Stimulated activated effector memory CD8-positive, alpha-beta T cell treated with anti-CD3 and anti-CD28 coated beads, Interleukin-12 subunit alpha, Interleukin-12 subunit beta, amount 100 ng/mL, for 72 hours (primary cell): Measurements from ENCODE around the gene WRAP73.
A peak's percentile ranks its signal among the peaks of the same experiment; 100 is the strongest.

Experiments
- ATAC-seq: fragments of 150-1000 bp; cut with Tn5 transposase; 2 replicates; pipeline ENCODE4 v1.10.0; 2021
- DNase-seq, 2 donors: peaks; one replicate each; pipeline ENCODE4 v3.0.0; 2021 to 2022; ENCODE audit warnings: low spot score in 2 of 2
- H3K27ac Mint-ChIP-seq: one replicate; pipeline ENCODE4 v1.8.0; 2022; ENCODE audit warnings: mild to moderate bottlenecking, mixed read lengths
- H3K36me3 Mint-ChIP-seq: one replicate; pipeline ENCODE4 v1.8.0; 2022; ENCODE audit warnings: mild to moderate bottlenecking, mixed read lengths
- H3K4me1 Mint-ChIP-seq: one replicate; pipeline ENCODE4 v1.8.0; 2022; ENCODE audit warnings: mixed read lengths
- H3K4me3 Mint-ChIP-seq: one replicate; pipeline ENCODE4 v1.8.0; 2022; ENCODE audit warnings: mild to moderate bottlenecking, mixed read lengths
- H3K9me3 Mint-ChIP-seq: one replicate; pipeline ENCODE4 v1.8.0; 2022; ENCODE audit warnings: mixed read lengths

The WRAP73 gene, protein sequence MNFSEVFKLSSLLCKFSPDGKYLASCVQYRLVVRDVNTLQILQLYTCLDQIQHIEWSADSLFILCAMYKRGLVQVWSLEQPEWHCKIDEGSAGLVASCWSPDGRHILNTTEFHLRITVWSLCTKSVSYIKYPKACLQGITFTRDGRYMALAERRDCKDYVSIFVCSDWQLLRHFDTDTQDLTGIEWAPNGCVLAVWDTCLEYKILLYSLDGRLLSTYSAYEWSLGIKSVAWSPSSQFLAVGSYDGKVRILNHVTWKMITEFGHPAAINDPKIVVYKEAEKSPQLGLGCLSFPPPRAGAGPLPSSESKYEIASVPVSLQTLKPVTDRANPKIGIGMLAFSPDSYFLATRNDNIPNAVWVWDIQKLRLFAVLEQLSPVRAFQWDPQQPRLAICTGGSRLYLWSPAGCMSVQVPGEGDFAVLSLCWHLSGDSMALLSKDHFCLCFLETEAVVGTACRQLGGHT

GRCh38 chr1:3649342-3650247 is at the start of gene WRAP73:
Gene WRAP73 (minus strand): TSS chr1:3650103. CDS start chr1:3649999, 104 bp downstream.
- DNase-seq (peak; percentile 71 to 91), ATAC-seq (peak; percentile 98)
- Mint-ChIP-seq H3K9me3 (no peaks in the 10 kb centered on the region), H3K36me3 (peaks cover 29% of the 10 kb centered on the region), H3K4me3 (peak within 1 kb of the TSS; percentile 72), H3K27ac (peak within 1 kb of the TSS; percentile 84), H3K4me1 (peaks cover 18% of the 10 kb centered on the region)

DNA sequence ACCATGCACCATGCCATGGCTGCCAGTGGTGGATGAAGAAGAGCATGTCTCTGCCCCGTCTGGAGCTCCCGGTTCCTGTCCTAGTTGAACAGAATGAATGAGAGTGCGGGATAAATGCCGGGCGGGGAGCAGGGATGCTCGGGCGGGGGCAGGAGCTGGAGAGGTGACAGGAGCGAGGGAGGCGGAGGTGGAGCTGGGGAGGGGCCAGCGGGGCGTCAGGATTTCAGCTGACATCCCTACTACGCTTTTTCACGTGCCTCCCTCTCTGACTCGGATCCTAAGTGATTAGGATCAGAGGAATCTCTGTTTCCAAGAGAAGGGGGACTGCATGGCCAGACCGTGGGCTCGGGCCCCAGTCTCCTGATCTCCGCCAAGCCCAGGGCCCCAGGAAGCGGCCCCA is 49.7 kb upstream of the WRAP73 start:
- Mint-ChIP-seq H3K36me3 (no peaks in the 10 kb centered on the region), H3K4me3 (no peak overlapping the region), H3K27ac (peak overlapping the region; percentile 70), H3K4me1 (peaks cover 11% of the 10 kb centered on the region), H3K9me3 (no peaks in the 10 kb centered on the region)
- ATAC-seq (no peak), DNase-seq (no peak)

DNA sequence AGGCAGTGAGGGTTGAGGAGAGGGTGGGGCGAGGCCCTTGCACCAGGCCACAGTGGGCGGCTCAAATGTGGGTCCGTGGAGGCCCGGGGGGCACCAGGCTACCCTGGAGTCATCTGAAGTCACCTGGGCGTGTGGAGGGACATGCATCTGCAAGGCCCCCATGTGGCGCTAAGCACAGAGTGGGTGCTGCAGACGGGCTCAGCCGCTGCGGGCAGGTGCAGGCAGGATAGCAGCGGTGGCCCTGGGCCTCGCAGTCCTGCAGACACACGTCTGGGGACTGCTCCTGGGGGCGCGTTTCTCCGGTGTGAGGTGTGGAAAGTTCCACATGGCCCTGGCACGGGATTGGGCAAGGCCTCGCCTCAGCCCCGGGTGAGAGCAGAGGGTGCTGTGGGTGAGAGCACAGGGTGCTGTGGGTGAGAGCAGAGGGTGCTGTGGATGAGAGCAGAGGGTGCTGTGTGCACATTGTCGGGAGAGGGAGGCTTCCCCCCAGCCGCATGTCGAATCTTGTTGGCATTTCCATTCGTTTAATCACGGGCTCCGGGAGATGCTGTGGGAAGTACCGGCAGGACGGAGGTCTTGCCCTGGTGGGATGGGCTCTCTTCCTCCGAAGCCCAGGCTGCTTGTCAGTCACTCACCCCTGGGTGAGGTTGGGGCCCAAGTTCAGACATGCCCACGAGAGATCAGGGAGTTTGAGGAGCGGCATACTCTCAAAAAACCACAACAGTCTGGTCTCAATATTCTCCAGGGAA is 48.9 kb upstream of the WRAP73 start:
- H3K9me3 Mint-ChIP-seq = no peaks in the 10 kb centered on the region
- ATAC-seq (no peak), DNase-seq (no peak)
- peak overlapping the region; percentile 70 for H3K27ac Mint-ChIP-seq
- peaks cover 11% of the 10 kb centered on the region for H3K4me1 Mint-ChIP-seq
- no peak overlapping the region for H3K4me3 Mint-ChIP-seq
- H3K36me3 Mint-ChIP-seq = no peaks in the 10 kb centered on the region

DNA sequence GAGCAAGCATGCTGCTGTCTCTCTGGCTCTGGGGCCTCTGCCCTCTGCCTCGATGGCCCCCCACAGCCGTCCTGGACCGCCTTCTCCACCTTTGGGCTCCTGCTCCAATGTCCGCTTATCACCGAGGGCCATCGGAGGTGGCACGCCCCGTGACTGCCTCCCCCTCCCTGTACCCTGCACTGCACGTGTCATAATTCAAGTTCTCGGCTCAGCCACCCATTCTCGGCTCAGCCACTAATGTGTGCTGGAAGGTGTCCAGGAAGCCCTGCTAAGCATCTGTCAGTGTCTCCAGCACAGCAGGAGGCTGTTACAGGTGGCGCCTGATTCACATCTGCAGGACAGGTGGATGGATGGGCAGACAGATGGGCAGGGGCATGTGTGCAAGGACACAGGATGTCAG is 47.9 kb upstream of the WRAP73 start:
- Mint-ChIP-seq H3K36me3 (no peaks in the 10 kb centered on the region), H3K4me3 (no peak overlapping the region), H3K27ac (no peak overlapping the region), H3K9me3 (no peaks in the 10 kb centered on the region), H3K4me1 (peaks cover 11% of the 10 kb centered on the region)
- ATAC-seq (no peak), DNase-seq (no peak)

DNA sequence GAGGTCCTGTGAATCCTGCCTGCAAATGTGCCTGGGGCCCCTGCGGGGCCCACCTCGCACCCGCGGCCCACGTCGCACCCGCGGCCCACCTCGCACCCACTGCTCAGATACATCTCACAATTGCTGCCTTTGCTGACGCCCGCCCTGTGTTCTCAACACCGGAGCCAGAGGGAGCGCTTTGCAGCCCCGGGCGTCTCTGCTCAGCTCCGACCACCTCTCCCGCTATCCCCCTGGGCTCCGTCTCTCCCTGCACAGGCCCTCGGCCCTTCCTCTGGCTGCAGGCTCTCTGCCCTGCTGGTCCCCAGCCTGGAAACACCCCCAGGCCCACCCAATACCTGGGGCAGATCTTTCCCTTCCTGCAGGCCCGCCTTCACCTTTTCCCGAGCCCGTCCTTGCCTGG is 47.2 kb upstream of the WRAP73 start:
- Mint-ChIP-seq H3K9me3 (no peaks in the 10 kb centered on the region), H3K36me3 (no peaks in the 10 kb centered on the region)

DNA sequence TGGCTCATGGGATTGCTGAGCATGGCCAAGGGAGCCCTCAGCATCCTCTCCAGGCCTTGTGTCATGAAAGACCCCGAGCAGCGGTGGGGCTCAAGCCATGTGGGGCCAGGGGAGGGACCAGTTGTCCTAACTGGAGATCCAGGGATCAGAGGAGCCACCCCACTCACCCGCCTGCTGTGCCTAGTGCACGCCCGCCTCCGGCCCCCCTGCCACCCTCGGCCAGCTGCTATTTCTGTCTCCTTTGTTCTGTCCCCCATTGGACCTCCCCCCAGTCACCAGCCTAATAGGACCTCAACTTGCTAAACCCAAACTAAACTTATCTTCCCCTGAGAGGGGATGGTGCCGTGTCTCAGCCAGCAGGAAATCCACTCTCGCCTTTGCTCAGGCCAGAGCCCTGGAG is 46.8 kb upstream of the WRAP73 start:
- no peak overlapping the region for H3K4me3 Mint-ChIP-seq
- no peaks in the 10 kb centered on the region for H3K36me3 Mint-ChIP-seq
- no peaks in the 10 kb centered on the region for H3K9me3 Mint-ChIP-seq
- H3K4me1 Mint-ChIP-seq = peaks cover 11% of the 10 kb centered on the region
- DNase-seq = no peak
- no peak overlapping the region for H3K27ac Mint-ChIP-seq
- no peak for ATAC-seq

More for the DNA sequence above, 47.2 kb upstream of the WRAP73 start:
- DNase-seq (no peak), ATAC-seq (no peak)
- Mint-ChIP-seq H3K27ac (no peak overlapping the region), H3K4me1 (peaks cover 11% of the 10 kb centered on the region), H3K4me3 (no peak overlapping the region)

GRCh38 chr1:3695326-3696217 is 45.7 kb upstream of the WRAP73 start:
- H3K4me1 Mint-ChIP-seq = peaks cover 11% of the 10 kb centered on the region
- no peaks in the 10 kb centered on the region for H3K36me3 Mint-ChIP-seq
- no peaks in the 10 kb centered on the region for H3K9me3 Mint-ChIP-seq
- peak overlapping the region; percentile 32 for H3K4me3 Mint-ChIP-seq
- no peak overlapping the region for H3K27ac Mint-ChIP-seq
- peak; percentile 49 for ATAC-seq
- no peak for DNase-seq

GRCh38 chr1:3693321-3693720 is 43.4 kb upstream of the WRAP73 start:
- ATAC-seq (no peak), DNase-seq (no peak)
- no peaks in the 10 kb centered on the region for H3K36me3 Mint-ChIP-seq
- H3K4me3 Mint-ChIP-seq = no peak overlapping the region
- H3K9me3 Mint-ChIP-seq = no peaks in the 10 kb centered on the region
- peaks cover 11% of the 10 kb centered on the region for H3K4me1 Mint-ChIP-seq
- no peak overlapping the region for H3K27ac Mint-ChIP-seq

- H3K4me3 Mint-ChIP-seq = no peak overlapping the region
- no peaks in the 10 kb centered on the region for H3K9me3 Mint-ChIP-seq
- peaks cover 18% of the 10 kb centered on the region for H3K4me1 Mint-ChIP-seq
- DNase-seq = no peak
- no peaks in the 10 kb centered on the region for H3K36me3 Mint-ChIP-seq
- no peak for ATAC-seq
- no peak overlapping the region for H3K27ac Mint-ChIP-seq
Observed at GRCh38 chr1:3692598-3692997, 42.7 kb upstream of the WRAP73 start.

GRCh38 chr1:3691421-3692204 is 41.7 kb upstream of the WRAP73 start:
- no peaks in the 10 kb centered on the region for H3K36me3 Mint-ChIP-seq
- ATAC-seq (no peak), DNase-seq (no peak)
- H3K9me3 Mint-ChIP-seq = no peaks in the 10 kb centered on the region
- peaks cover 19% of the 10 kb centered on the region for H3K4me1 Mint-ChIP-seq
- H3K4me3 Mint-ChIP-seq = no peak overlapping the region
- H3K27ac Mint-ChIP-seq = no peak overlapping the region

DNA sequence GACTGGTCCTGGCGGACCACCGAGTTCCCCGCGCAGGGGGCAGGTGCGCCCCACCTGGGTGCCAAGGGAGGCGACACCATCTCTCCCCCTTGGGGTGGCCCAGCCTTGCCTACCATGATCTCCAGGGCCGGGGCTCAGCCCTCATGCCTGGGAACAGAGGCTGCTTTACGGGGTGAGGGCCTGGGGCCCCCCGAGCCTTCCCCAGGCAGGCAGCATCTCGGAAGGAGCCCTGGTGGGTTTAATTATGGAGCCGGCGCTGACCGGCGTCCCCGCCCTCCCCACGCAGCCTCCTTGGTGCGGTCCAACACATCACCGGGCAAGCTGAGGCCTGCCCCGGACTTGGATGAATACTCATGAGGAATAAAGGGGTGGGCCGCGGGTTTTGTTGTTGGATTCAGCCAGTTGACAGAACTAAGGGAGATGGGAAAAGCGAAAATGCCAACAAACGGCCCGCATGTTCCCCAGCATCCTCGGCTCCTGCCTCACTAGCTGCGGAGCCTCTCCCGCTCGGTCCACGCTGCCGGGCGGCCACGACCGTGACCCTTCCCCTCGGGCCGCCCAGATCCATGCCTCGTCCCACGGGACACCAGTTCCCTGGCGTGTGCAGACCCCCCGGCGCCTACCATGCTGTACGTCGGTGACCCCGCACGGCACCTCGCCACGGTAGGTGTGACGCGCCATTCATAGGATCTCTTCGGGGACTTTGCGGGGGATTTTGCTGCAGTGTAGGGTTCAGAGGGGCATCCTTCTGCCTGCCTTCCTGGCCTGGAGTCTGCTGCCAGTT is 40.6 kb upstream of the WRAP73 start:
- no peak for ATAC-seq
- Mint-ChIP-seq H3K27ac (no peak overlapping the region), H3K36me3 (no peaks in the 10 kb centered on the region), H3K4me1 (peaks cover 9% of the 10 kb centered on the region), H3K9me3 (no peaks in the 10 kb centered on the region), H3K4me3 (no peak overlapping the region)
- DNase-seq = no peak

- no peak for ATAC-seq
- Mint-ChIP-seq H3K27ac (no peak overlapping the region), H3K36me3 (no peaks in the 10 kb centered on the region)
Observed at GRCh38 chr1:3689138-3689750, 39.3 kb upstream of the WRAP73 start.

More at GRCh38 chr1:3689138-3689750, 39.3 kb upstream of the WRAP73 start:
- DNase-seq = no peak
- Mint-ChIP-seq H3K9me3 (no peaks in the 10 kb centered on the region), H3K4me1 (peaks cover 8% of the 10 kb centered on the region), H3K4me3 (no peak overlapping the region)
